Measurements from ENCODE around the gene SPRED2.

SPRED2 gene

DNA sequence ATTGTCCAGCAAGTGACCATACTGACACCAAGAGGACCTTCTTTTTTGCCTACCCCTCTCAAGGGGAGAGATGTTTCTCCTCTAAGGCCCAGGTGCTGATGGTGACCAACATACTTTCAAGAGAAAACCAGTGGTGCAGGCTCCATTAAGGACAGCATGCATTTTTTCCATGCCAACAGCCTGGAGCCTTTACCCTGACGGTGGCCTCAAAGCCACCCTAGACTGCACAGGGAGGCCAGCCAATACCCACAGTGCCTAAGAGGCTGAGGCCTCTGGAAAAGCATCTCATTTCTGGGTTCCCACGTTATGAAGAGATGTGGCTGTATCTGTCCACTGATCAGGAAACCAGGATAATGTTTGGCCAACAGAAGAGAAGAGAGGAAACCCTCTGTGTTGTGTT is 19.3 kb downstream of the SPRED2 start:
- no peak for DNase-seq (ENCODE audit: low read depth)

DNA sequence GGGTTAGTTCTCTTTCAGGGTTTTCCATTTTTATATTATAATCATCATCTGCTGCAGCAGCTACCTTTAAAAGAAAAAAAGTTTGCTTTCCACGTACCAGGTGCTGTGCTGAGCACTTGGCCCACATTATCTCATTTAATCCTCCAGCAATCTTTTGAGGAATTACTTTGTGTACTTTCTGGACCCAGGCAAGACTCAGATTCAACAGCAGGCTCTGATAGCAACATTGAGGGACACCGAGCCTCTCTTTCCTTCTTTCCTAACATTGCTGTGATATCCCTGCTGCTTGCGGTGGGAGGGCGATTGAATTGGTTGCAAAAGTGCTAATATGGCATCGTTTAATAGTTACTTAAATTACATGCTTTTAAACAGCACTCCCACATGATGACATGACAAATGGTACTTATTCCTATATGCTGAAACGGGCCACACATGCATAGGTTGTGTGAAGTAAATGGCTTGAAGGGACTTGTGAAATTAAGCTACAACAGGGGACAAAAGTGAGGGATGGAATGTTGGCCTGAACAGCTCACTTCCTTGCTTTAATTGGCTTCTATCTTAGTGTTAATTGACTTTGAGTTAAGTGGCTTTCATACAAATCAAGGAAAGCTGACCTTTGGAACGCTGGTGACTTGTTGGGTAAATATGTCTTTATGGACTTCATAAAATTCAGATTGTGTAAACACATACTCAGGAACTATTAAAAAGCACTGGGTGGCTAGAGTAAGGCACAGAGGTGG is 21.2 kb downstream of the SPRED2 start:
- no peak for DNase-seq (ENCODE audit: low read depth)

DNA sequence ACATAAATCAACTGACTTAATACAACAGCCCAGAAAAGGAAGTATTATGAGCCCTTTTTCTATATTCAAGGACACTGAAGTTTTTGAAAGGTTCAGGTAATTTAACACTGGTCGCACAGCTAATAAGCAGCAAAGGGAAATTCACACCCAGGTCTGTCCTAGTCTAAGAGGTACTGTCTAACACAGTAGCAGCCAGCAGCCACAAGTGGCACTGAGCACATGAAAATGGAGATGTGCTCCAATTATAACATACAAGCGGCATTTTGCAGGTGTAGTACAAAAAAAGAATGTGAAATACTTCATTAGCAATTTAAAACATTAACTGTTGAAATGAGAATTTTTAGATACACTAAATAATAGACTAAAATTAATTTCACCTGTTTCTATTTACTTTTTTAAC is 23.4 kb downstream of the SPRED2 start:
- DNase-seq (ENCODE audit: low read depth) = no peak

DNA sequence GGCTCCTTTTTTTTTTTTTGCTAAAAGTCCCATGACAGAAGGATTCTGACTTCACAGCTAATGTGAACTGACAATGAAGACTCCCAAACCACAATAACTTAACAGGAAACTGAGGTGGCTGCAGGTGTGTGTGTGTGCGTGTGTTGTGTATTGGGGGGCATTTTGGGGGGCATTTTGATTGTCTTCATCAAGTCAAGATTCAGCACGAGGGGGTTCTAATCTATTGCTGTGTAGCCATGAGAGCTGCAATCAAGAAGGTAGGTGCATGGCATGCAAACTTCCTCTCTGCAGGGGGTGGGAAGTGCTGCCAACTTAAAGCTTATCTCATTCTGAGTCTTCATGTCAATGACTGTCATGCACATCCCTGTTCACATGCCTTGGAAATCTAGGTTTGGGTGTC is 25.2 kb downstream of the SPRED2 start:
- DNase-seq (ENCODE audit: low read depth) = no peak

DNA sequence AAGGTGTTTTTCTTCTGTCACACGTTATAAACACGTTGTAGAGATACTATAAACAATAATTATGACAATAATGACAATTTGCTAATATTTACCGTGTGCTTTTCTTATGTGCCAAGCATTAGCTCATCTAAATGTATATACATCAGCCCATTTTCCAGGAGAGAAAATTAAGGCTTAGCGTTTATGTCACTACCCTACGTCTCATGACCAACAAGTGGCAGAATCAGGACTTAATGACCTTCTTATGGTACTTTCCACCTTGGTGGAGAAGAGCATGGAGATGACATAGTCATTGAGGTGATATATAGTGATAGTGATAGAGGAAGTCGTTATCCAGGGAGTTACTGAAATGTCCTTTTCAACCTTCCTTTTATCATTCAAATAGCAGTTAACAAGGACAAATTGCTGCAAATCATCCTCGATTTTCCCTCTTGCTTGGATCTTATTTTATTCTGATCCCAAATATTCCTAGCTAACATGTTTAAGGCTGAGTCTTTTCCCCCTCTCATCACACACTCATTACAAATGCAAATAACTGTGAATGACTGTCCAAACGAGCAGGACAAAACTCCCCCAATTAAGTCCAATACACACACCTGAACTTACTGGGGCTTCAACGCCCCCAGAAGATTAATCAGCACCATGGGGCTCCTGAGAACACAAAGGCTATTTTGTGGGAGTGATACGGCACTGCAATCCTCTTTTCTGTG is 27.3 kb downstream of the SPRED2 start:
- no peak for DNase-seq (ENCODE audit: low read depth)

DNA sequence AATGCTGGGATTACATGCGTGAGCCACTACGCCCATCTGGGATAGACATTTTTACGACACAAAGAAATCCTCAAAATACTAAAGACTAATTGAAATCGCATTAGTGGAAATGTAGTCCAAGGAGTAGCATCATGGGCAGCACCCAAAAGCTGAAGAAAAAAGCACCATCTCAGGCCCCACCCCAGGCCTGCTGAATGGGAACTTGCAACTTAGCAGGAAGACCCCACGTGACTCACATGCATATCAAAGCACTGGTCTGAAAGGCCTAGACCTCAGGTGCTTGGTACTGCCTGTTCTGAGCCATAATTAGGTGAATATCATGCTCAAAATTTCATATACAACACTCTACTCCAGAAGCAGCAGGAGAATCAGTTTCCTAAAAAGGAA is 28.9 kb downstream of the SPRED2 start:
- no peak for DNase-seq (ENCODE audit: low read depth)

DNA sequence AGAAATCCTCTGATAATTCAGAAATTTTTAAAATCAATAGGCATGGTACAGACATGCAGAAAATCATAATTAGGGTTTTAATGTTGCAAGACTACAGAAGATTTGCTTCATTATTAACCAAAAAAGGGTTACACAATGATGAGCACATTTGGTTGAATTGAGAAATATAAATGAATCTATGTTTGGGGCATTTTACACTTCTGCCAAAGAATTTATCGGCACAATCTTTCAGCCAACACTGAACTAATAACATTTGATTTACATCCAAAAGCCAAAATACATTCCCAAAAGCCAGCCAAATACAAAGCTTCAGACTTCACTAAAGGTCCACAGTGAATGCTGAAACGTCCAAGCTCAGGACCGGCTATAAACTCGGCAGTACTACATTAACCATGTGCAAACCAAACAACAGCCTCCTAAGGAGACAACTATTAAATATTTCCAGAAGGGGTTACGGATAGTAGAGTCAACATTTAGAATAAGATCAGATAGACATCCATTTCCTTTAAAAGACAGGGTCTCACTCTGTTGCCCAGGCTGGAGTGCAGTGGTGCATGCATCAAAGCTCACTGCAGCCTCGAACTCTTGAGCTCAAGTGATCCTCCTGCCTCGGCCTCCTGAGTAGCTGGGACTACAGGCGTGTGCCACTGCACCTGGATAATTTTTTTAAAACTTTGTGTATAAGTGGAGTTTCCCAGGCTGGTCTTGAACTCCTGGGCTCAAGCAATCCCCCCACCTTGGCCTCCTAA is 29.4 kb downstream of the SPRED2 start:
- DNase-seq (ENCODE audit: low read depth) = no peak

DNA sequence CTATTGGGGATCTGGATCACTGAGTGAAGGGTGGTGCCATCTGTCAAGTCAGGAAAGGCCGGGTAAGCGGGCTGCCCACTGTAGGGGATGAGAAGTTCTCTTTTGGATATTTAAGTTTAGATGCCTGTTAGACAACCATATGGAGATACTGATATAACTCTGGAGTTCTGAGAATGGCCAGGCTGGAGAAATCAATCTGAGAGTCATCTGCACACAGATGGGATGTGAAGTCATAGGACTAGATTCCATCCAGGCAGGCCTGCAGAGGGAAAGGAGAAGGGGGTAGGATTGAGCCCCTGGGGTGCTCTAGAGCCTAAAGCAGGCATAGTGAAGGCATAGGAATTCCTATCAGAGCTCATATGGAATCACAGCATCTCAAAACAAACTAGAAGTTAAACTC is 30.1 kb downstream of the SPRED2 start:
- DNase-seq (ENCODE audit: low read depth) = no peak

DNA sequence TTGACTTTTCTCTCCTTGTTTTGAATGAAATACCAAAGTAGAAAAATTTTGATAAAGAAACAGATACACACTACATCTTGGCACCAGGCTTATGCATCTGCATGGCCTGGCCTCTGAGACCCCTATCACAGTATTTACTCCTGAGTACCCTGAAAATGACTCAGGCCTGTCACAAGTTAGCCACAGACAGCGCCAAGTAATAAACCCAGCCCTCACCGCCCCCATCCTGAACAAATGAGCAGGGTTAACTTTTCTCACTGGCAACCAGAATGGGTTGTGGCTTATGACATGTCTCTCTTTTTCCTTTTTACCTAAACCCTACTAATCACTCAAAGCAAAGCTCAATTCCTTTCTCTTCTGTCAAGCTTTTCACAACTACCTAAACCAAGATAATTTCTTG is 35.3 kb downstream of the SPRED2 start:
- no peak for DNase-seq (ENCODE audit: low read depth)

DNA sequence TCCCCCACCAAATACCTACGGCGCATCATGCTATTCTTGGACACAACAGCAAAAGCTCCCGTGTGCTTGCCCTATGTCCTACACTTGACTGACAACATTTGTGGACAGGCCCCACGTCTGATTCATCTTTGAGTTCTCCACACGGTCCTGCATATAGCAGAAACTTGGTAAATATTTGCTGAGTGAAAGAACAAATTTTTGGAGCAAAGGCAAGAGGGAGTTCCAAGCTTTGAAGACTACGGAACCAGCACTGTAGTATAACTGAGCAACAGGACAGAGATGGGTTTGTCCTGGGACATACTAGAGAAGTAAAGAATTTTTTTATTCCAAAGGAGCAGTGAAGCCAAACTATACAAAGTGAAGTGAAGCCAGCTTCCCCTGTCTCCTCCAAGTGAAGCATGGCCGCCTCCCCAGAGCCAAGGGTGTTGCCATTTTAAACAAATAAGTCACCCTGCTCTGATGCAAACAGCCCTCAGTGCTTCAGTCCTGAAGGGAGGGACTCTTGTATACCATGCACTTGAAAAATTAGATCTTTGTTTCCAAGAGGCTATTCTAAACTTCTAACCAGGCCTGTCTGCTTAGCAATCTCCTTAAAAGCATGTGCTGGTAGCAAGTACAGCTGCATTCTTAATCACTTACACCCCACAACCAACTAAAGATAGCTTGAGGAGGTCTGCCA is 35.9 kb downstream of the SPRED2 start:
- DNase-seq (ENCODE audit: low read depth) = no peak

DNA sequence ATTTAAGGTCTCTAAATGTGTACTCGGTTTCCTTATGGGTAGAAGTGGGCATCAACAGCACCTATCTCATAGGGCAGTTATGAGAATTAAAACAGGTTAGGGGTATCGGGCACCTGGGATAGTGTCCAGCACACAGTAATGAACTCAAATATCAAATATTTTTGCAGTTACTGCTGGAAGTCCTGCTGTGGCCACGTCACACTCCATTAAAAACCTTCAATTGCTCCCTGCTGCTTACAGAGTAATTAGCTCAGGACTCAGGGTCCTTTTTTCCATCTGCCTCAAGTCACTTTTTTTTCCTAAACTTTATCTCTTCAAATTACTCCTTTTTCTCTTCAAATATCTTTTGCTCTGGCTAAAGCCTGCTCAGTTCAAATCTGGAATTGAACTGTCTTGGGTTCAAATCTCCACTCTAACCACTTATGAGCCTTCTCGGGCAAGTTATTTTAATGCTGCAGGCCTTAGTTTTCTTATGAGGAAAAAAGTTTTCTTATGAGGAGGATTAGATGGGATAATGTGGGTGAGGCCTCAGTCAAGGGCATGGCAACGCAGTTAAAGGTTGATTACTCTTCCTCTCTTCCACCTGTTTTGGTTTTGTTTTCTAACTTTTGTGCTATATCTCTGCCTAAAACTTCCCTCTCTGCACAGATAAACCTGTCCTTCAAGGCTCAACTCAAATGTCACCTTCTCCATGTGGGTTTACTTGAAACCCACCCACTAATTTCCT is 36.6 kb downstream of the SPRED2 start:
- DNase-seq (ENCODE audit: low read depth) = no peak

DNA sequence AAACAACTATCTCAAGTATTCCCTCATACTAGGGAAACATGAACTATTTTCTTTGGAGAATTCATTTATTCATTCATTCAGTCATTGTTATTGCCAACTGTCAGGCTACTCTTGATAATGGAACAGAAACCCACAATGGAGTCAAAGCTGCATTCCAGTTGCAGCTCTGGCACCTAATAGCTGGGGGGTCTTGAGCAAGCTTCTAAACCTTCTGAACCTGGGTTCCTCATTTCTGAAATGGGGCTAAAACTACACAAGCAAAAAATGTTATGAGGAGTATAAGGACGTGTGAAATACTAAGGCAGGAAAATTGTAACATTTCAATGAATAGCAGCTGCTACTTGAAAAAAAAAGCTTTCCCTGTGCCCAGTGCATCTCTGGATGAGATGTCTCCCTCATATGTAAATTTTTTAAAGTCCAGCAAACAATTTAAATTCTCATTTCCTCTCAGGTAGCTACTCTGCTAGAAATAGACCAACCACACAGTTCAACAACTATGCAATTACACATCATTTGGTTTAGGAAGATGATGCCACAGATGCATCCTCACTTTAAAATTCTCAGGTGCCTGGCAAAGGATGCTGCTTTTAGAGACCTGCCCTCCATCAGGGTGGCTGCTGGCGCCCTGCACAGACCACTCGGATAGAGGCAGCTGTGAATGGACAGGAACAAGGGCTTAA is 38.5 kb downstream of the SPRED2 start:
- no peak for DNase-seq (ENCODE audit: low read depth)

DNA sequence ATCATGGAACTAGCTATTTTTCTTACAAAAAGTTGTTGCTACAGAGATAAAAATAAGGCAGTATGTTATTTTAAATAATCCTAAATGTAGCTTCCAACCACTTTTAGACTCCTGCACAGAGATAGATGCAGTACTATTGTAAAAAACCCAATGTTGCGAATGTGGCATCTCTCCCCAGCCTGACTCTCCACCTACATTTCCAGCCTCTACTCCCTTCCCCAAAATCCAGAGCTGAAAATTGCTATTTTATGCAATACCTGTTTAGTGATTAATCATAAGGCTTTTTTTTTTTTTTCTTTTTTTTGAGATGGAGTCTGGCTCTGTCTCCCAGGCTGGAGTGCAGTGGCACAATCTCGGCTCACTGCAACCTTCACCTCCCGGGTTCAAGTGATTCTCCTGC is 39.4 kb downstream of the SPRED2 start:
- DNase-seq (ENCODE audit: low read depth) = no peak

DNA sequence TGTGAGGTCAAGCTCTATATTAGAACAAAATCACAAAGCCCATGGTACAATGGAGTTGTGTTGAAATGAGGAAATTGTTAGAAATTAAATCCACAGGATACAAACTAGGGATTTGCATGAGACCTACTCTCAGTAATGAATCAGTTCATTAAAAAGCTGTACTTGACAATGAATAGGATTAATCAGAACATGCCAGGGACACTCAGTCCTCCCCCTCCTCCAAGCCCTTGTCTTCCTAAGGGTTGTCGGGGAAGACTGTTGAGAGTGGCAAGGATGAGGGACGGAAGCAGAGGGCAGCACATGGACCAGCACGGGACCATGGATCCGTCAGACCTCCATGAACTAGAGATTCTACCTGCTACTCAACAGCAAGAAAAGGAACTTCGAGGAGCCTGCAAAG is 39.8 kb downstream of the SPRED2 start:
- no peak for DNase-seq (ENCODE audit: low read depth)

DNA sequence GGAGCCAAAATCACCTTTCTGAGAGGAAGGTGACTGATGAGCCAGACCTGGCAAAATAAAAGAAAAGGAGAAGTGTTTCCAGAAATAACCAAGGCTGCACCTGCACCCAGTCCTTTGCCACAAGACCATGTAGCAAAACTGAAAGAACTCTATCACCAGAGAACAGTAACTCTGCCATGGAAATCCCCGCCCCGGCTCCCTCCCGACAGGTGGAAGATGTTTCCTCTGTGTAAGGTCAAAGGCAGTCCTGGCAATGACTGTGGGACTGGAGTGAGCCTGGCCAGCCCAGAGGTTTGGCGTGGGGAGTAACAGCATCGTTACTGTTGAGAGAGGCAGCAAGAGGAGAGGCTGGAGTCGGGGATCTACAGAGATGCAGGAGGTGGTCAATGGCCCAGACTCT is 42.3 kb downstream of the SPRED2 start:
- DNase-seq (ENCODE audit: low read depth) = no peak

DNA sequence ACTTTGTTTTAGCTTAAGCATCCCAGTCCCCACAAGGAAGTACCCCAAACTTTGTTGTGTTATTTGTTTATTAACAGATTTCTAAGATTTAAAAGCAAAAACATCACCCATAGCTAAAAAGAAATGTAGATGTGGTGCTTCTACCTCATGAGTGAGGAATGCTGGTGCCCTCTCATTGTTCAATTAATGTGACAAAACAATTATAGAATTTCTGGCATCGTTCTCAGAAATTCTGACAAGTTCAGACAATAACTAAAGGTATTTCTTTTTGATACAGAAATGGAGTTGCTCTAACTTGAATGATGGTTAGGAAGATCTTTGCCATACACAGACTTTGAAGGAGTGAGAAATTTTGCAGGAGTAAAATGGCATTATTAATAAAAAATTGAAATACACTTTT is 42.9 kb downstream of the SPRED2 start:
- DNase-seq (ENCODE audit: low read depth) = no peak

DNA sequence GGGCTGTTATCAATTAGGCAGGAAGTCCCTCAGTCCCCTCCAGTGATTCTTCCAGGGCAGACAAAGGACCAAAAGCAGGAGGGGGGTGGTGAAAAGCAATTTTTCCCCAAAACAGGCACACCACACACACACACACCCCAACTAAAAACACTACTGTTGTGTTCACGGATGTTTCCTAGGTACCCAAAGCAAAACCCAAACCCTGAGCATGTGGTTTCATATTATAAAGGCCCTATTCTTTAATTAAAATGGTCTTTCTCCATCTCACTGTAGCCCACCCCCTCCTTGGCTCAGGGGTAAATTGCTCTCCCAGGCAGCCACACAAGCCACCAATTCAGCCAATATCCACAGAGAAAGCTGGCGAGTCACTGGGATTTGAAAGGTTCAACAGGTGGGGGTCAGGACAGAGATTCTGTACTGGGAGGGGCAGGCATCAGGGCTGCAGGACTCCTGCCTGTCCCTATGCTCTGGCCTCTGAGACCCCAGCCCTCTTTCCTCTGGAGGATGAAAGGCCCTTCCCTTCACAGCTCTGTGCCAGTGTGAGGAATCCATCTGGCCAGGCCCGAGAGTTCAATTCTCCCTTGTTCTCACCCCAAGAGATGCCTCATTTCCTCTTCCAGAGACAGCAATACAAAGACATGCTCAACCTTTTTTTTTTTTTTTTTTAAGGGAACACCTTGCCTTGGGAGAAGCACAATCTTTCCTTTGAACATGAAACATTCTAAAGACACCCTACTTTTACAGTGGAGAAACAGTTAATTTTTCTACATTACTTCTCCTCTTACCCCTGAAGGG is 43.6 kb downstream of the SPRED2 start:
- DNase-seq (ENCODE audit: low read depth) = no peak

DNA sequence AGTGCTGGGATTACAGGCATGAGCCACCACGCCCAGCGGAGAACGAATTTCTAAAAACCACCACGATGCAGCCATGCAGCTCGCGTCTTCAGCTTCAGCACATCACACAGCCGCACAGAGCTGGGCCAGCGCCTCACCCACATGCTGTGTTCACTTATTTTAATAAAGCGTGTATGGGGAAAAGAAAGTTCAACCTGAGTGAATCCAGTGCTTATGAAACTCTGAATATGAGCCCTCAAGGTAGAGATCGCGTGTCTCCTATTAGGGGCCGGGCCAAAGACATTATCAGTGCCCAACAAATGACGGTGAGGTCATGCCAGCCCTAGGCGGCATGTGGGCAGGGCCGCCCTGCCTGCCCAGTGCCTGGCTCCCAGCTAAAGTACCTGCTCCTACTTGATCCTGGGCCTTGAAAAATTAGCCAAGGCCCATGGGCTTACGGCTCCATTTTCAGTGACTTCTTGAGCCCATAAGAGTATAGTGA is 44.3 kb downstream of the SPRED2 start:
- DNase-seq (ENCODE audit: low read depth) = no peak

DNA sequence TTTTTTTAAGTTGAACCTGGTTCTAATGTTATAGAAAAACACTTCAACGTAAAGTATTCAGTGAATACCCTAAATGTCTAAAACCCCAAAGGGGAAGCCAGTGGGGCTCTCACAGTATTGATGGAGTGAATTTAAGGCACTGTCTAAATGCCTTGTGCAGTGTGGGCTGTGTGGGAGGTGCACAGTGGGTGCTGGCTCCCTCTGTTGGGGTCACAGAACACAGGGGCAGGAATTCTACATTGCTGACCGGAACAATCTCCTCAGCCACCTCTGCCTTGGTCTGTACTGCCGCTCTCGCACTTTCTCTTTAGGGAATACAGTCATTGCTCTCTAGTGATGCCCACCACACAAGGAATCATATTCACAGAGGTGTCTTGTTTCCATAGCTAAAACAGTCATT is 45.4 kb downstream of the SPRED2 start:
- no peak for DNase-seq (ENCODE audit: low read depth)

DNA sequence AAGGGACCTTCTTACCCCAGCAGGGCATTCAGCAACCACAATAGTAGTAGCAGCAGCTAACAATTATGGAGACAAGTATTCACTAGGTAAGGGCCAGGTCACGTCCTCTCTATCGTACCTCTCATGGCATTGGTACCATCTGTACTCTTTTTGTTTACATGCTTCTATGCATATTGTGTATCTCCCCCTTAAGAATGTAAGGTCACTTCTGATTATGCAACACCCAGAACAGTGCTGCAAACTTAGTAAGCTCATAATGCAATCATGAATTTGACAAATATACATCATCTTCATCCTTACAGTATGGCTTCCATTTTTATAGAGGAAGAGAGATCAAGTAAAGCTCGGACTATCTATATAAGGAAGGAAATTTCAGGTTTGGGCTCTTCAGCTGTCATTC is 46.1 kb downstream of the SPRED2 start:
- DNase-seq (ENCODE audit: low read depth) = no peak
